NCI-H510A treated with DMSO at 0.1 percent for 48 hours (cell line): ENCODE results near the gene CAND2.
"Not testable (repeated sequence)": the region's sequence is repeated elsewhere in the genome, so short reads cannot be mapped to it uniquely, and the experiment has no call there.

ENCODE experiments used
- DNase-seq: peaks from one replicate; lab custom pipeline; 2025; lab: John Stamatoyannopoulos, UW

The CAND2 gene

GRCh38 chr3:12862387-12862786 is 65.9 kb downstream of the CAND2 start:
- DNase-seq = no peak

DNA sequence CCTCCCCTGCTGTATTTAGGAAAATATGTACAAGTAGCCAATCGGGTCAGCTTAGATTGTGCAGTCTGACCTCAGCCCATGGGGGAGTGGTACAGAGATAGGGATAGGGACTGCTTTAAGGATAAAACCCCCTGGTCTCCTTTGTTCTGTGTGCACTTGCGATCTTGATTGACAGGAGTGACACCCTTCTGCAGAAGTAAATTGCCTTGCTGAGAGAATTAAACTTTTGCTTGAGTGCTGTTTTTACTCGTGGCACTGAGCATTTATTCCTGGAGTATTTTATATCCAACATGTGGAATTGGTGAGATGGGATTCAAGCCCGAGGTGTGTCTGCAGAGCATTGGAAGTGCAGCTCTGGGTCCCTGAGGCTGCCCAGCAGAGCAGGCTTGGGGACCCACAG is 68.8 kb downstream of the CAND2 start:
- DNase-seq = no peak

DNA sequence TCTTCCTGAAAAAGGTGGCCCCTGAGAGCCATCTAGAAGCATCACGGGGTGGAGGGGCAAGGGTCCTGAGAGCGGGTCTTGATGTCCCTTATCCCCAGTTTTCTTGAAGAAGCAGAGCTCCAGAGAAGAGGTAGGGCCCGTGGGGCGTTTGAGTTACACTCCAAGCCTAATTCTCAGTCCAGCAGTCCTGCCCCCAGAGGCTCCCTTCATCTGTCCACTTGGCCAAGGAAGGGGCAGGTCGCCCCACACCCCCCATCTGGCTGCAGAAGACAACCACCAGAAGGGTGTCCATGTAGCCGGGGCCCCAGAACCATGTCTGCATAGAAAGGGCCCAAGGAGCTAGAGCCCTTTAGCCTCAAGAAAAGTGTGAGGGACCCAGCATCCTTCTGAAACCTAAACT is 70.4 kb downstream of the CAND2 start:
- DNase-seq = no peak

DNA sequence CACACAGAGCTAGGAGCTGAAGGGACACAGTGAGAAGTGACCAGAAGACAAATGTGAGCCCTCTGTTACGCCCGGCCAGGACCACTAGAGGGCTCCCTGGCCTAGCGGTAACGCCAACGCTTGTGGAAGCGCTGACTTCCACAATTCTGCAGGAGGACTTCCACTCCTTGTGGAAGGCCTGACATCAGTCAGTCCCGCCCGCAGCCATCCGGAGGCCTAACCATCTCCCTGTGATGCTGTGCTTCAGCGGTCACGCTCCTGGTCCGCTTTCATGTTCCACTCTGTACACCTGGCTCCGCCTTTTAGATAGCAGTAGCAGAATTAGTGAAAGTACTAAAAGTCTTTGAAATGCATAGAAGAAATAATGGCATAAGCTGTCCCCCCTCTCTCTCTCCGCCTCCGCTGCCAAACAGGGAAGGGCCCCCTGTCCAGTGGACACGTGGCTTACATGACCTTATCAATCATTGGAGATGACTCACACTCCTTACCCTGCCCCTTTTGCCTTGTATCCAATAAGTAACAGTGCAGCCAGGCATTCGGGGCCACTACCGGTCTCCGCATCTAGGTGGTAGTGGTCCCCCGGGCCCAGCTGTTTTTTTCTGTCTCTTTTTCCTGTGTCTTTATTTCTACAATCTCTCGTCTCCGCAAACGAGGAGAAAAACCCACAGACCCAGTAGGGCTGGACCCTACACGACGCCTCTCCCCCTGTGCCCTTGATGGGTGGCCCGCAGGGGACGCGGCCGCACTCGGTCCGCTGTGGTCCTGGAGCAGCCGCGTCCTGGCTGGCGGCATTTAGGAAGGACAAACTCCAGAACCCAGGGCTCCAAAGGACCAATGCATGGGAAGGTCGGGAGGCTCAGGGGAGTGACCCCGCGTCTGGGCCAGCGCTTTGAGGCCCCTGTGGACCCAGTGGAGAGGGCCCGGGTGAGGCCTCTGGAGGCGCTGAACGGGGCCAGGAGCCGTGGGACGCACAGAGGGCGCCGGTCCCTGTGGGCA is 71.9 kb downstream of the CAND2 start:
- peak; percentile 50 for DNase-seq

- no peak for DNase-seq
Observed at GRCh38 chr3:12869035-12869621, 72.6 kb downstream of the CAND2 start.

DNA sequence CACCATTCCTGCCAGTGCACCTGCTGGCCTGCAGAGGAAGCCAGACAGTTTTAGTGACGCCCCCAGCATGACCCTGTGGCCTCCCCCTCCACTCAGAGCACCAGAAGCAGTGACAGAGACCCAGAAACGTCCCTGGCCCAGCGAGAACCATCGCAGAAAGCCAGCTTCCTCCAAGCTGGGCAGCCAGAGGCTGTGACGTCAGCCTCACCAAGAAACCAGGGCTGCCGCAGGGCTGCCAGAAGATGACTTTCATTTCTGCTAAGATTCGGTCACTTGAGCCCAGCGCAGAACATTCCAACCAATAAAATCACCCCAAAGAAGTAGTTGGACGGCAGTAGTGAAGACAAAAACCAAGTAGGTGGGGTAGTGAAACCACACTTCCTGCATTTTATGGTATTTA is 74.5 kb downstream of the CAND2 start:
- DNase-seq = no peak

GRCh38 chr3:12871404-12871983 is 75.0 kb downstream of the CAND2 start:
- no peak for DNase-seq

- DNase-seq = no peak
Observed at GRCh38 chr3:12875857-12876836, 79.7 kb downstream of the CAND2 start.

DNA sequence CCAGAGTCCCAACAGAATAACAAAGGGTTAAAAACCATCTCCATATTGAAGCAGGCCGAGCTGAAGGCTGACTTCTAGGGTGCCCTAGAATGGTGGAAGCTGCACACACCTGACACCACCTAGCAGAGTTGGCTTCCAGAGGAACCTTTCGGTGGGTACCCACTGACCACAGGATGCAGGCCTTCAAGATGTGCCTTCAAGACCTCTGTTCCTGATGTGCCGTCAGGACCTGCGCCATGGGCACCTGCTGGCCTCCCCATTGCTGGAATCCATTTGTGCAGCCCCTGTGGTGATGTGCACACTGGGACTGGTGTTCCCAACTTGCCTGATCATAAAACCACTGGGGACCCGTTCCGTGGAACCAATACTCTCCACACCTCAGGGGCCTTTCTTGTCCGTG is 80.6 kb downstream of the CAND2 start:
- DNase-seq = no peak

DNA sequence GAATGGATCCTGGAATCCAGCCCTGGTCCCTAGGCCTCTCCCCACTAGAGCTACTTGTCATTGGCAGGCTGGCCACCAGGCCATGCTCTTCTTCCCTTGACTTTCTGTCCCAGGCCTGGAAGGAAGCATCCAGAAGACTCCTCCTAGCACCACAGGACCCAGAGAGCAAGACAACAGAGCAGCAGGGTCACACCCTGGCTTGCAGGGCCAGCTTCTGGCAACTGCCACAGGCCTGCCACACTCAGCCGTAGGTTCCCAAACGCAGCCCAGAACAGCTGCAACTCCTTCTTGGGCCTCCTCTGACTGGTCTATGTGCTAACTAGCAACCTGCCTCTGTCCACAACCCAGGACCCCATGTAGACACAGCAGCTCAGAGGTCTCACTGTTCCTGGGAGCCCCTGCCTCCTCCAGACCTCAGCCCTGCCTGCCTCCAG is 81.7 kb downstream of the CAND2 start:
- no peak for DNase-seq

DNA sequence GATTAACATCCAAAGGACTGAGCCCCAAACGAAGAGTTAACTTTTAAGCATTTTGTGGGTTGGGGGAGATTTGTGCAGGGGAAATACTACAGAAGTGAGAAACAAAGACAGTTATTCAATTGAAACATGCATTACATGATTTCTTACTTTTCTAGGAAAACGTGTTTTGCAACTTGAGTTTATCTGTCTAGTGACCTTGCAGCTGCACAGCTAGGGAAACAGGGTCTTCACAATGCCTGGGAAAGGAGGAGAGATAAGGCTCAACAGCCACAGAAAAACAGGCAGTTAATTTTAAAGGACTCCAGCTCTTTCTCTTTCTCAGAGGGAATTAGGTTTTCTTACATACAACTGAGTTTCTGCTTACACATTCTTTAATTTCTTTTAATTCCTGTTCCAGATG is 82.3 kb downstream of the CAND2 start:
- not testable (repeated sequence) for DNase-seq

DNA sequence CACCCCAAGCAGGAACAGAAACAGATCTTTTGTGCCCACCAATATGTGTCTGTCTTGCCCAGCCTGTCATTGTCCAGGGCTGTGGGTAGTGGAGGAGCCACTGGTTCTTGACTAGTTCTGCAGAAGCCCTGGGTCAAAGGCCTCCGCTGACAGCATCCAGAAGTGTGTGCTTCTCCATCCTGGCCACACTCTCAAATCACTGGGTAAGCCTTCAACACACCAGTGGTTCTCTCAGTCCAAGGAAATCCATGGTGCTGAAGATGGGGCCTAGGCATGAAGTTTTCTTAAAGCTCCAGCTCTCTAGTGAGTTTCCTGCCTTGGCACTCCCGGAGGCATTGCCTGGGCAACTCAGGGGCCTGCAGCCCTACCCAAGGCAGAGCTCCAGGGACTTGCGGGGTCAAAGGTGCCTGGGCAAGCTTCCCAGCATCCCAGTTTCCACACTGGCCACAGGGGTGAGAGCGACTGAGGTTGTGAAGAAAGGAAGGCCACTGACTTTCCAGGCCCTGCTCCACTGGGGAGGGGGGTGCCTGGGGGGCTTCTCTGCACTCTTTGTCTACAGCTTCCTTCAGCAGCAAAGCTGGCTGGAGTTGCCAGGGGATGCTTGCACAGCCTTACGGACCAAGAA is 82.8 kb downstream of the CAND2 start:
- DNase-seq = no peak

- not testable (repeated sequence) for DNase-seq
Observed at GRCh38 chr3:12881858-12882257, 85.4 kb downstream of the CAND2 start.

- DNase-seq = no peak
Observed at GRCh38 chr3:12882336-12883310, 86.1 kb downstream of the CAND2 start.

DNA sequence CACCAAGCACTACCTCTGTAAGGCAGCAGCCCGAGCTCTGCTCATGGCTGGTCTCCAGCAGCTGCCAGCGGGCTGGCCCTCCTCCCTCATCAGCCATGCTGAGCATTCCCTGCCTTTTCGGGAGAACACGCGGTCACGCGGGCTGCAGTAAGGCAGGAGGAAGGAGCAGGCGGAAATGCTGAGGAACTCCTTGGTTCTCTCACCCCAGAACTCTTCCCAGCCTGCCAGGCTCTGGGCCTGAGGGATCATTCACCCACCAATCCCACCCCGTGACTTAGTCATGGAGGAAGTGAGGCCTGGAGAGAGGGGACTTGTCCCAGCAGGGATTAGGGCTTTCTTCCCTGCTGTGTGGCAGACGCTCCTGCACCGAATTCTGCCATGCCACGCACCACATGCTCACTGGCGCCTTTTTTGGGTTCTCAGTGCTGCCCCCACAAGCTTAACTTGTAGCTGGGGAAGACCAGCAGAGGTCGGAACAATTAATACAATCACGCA is 87.8 kb downstream of the CAND2 start:
- no peak for DNase-seq
